GM10266 (cell line): ENCODE data around the gene CWC25.
"Not testable (repeated sequence)": the region's sequence is repeated elsewhere in the genome, so short reads cannot be mapped to it uniquely, and the experiment has no call there.

ENCODE experiments used
- DNase-seq: peaks from one replicate; pipeline ENCODE4 v3.0.0; 2012; ENCODE audit errors: extremely low spot score
- CTCF ChIP-seq: IDR thresholded peaks from 2 replicates; pipeline ENCODE4 v1.5.1; 2012; ENCODE audit warnings: mild to moderate bottlenecking, low read depth; ENCODE audit not compliant: control insufficient read depth, insufficient read depth; ENCODE audit errors: missing control alignments

The CWC25 gene

DNA sequence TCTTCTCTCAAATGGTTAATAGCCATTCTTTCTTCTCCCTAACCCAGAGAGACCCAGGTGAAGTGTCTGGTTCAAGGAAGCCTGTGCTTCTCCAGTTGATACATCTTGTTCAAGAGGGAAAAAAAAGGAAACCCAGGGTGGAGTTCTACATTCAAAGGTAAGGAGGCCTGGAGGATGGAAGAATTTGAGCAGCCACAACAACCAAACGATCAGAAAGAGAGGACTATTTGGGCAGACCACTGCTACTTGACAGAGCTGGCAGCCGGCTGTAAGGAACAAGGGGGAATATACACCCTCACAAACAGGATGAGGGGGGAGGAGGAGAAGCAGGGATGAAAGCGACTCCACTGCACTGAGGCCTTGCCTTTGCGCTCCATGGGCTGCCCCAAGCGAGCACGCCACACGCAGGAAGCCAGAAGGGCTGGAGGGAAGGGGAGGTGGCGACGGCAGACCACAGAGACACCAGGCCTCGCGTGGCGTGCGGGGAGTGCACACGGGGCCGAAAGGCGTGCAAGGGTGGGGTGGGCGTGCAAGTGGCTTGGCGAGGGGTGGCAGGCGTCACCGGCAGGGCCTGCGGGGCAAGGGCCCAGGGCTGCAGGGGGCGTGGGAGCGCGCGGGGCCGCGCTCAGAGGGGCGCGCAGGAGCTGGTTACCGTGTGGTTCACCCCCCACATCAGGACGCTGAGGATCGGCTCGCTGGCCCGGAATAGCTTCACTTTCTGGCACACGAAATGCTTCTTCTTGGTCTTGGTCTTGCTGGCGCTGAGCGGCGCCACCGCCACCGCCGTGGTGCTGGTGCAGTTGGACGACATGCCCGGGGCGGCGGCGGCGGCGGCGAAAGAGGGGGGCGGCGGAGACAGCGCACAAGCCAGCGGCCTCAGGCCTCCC, 26.3 kb downstream of the CWC25 start:
- peak; percentile 60 for DNase-seq

GRCh38 chr17:38797828-38798227, 27.3 kb downstream of the CWC25 start:
- TF ChIP-seq CTCF, result no peak
- no peak for DNase-seq

More for the DNA sequence above, 26.3 kb downstream of the CWC25 start:
- TF ChIP-seq CTCF, result no peak

DNA sequence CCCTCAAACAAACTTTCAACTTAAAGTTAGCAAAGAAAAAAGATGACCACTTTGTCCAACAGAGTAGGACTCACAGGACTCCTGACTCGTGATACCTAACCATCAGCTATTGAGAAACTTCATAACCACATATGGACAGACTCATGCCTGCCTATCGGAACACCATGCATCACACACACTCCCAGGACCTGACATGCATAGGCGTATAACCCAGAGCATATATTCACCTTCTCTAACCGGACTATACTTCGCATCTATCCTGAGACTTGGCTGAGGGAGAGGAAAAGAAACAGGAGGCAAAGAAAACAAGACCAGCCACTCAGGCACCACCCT, 28.0 kb downstream of the CWC25 start:
- DNase-seq, result no peak
- no peak for TF ChIP-seq CTCF

- no peak for DNase-seq
- no peak for TF ChIP-seq CTCF
These were observed 28.5 kb downstream of the CWC25 start for GRCh38 chr17:38796451-38797157.

GRCh38 chr17:38794221-38794620, 30.9 kb downstream of the CWC25 start:
- no peak for TF ChIP-seq CTCF
- DNase-seq, result no peak

DNA sequence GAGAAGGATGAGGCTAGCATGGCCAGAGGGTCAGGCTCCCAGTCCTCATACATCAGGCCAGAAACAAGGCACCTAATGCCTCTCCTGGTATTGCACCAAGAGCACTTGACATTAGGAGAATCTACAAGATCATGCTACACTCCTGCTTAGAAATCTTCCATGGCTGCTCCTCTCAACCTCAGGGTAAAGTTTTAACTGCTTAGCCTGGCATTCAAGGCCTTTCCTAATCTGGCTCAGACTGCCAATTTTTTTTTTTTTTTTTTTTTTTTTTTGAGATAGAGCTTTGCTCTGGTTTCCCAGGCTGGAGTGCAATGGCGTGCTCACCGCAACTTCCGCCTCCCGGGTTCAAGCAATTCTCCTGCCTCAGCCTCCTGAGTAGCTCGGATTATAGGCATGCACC, 34.0 kb downstream of the CWC25 start:
- no peak for DNase-seq
- no peak for TF ChIP-seq CTCF

DNA sequence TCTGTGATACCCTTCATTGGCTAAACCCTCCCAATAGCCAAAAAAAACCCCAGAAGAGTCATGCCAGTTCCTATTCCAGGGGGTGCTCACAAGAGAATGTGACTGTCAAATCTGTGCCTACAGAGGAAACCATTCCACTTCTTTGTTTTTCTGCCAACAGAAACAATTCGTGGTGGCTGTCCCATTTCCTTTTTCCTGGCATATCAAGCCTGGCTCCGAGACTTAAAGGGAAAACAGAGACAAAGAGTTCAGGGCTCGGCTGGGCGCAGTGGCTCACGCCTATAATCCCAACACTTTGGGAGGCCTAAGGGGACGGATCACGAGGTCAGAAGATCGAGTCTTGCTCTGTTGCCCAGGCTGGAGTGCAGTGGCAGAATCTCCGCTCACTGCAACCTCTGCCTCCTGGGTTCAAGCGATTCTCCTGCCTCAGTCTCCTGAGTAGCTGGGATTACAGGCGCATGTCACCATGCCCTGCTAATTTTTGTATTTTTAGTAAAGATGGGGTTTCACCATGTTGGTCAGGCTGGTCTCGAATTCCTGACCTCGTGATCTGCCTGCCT, 34.9 kb downstream of the CWC25 start:
- not testable (repeated sequence) for DNase-seq
